ENCODE data around the gene CANX. TPM values are rescaled to one million over a fixed set of nuclear protein-coding genes. Genes with fewer than 3 reads are reported as not detected.
A peak's percentile ranks its signal among the peaks of the same experiment; 100 is the strongest.
"Not testable (repeated sequence)": the region's sequence is repeated elsewhere in the genome, so short reads cannot be mapped to it uniquely, and the experiment has no call there.

CANX gene
- total RNA-seq, 2 donors from 2014 or later, result 572 to 714 TPM

DNA sequence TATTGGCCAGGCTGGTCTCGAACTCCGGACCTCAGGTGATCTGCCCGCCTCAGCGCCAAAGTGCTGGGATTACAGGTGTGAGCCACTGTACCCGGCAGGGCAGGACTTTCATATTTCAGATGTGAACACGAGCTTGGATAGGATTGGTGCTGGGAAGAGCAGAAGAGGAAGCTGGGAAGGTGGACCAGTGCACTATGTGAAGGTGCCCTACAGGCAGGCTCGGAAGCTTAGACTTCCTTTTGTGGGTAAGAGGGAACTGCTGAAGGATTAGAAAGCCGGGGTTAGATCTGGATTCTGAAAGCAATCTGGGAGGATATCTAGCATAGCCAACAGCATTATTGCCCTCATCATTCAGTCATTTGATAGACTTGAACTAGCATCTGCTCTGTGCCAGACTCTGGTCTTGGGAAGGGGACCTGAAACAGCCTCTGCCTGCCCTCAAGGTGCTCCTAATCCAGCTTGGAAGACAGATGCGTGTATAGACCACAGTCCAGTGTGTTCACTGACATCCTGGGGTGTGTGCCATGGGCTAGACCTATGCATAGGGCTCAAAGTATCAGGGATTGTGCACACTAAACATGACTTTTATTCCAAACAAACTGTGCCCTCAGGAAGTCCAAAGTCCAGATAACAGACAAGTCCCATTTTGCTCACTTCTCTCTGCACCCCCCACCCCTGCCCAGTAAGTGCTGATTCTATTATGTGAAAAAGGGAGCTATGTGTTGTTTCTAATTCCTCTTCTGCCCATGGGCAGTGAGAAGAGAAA lies 18.6 kb upstream of the CANX start:
- peak overlapping the region; percentile 6 for H3K27ac Mint-ChIP-seq
- ATAC-seq (replicated peaks in 1 of 2) (no peak), DNase-seq (no peak)
- no peaks in the 10 kb centered on the region for H3K27me3 Mint-ChIP-seq (ENCODE audit: low read depth)
- peaks cover 48% of the 10 kb centered on the region for H3K4me1 Mint-ChIP-seq (ENCODE audit: low read depth)
- peak overlapping the region; percentile 77 to 99 for H3K4me3 Mint-ChIP-seq
- H3K9me3 Mint-ChIP-seq, result no peaks in the 10 kb centered on the region
- peaks cover 6 to 13% of the 10 kb centered on the region in 2 donors for H3K36me3 Mint-ChIP-seq (ENCODE audit: insufficient read depth in 2 of 2)

DNA sequence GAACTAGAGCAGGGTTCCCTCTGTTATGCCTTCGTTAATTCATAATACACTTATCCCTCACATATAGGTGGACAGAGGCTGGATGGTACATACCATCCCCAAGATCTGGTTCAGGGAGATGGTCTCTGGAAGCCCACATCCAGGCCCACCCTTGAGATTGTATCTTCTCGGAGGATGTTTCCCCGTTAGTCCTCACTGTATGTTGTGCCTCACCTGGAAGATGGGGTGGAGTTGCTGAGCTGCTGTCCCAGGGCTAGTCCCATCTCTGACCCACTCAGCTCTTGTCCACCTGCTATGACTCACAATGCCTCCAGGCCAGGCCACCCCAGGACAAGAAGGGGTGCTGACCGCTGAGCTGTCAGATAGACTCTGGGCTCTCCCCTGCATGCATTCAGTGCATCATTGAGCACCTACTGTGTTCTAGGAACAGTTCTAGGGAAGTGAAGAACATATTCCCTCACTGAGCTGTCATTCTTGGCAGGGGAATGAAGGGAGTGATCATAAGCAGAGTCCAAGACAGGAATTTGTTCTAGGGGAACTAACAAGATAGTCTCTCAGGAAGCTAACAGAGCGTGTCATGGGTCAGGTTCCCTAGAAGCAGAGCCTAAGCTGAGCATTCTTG lies 17.9 kb upstream of the CANX start, which contains the start of gene CBY3:
Gene CBY3 (minus strand): TSS at position 255 of the 622 bp plus-strand sequence. CDS start 116 bp downstream, at position 139.
- Mint-ChIP-seq H3K36me3 (ENCODE audit: insufficient read depth in 2 of 2) (peaks cover 6 to 12% of the 10 kb centered on the region in 2 donors), H3K27ac (peak within 1 kb of the TSS; percentile 6), H3K27me3 (ENCODE audit: low read depth) (no peaks in the 10 kb centered on the region), H3K4me3 (peak within 1 kb of the TSS; percentile 77 to 99), H3K4me1 (ENCODE audit: low read depth) (peaks cover 46% of the 10 kb centered on the region), H3K9me3 (no peaks in the 10 kb centered on the region)
- DNase-seq, result no peak
- no peak for ATAC-seq (replicated peaks in 1 of 2)

GRCh38 chr5:179689212-179689611 lies 9.6 kb upstream of the CANX start:
- H3K27ac Mint-ChIP-seq; H3K9me3 Mint-ChIP-seq; DNase-seq; H3K4me1 Mint-ChIP-seq (ENCODE audit: low read depth); H3K27me3 Mint-ChIP-seq (ENCODE audit: low read depth); ATAC-seq (replicated peaks in 1 of 2); H3K36me3 Mint-ChIP-seq (ENCODE audit: insufficient read depth in 2 of 2); H3K4me3 Mint-ChIP-seq: not testable (repeated sequence)

- Mint-ChIP-seq H3K27ac (no peak overlapping the region), H3K36me3 (ENCODE audit: insufficient read depth in 2 of 2) (peaks cover 3% of the 10 kb centered on the region in 2 donors), H3K9me3 (no peaks in the 10 kb centered on the region), H3K27me3 (ENCODE audit: low read depth) (no peaks in the 10 kb centered on the region), H3K4me3 (no peak overlapping the region), H3K4me1 (ENCODE audit: low read depth) (peaks cover 15% of the 10 kb centered on the region)
- ATAC-seq (replicated peaks in 1 of 2) (no peak), DNase-seq (no peak)
Measured at GRCh38 chr5:179694561-179694960, 4.2 kb upstream of the CANX start.

DNA sequence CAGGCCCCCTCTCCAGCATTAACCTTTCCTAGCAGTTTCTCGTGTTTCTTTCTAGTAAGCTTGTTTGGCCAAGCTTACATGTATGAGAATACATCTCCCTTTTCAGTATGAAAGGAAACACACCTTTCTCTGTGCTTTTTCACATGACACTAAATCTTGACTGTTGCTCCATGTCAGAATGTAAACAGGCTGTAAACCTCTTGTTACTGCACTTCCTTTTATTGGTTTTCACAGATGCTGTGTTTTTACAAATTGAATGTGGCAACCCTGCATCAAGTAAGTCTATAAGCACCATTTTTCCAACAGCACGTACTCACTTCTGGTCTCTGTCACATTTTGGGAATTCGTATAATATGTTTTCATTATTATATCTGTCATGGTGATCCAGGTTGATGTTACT lies 2.2 kb upstream of the CANX start:
- DNase-seq (no peak), ATAC-seq (replicated peaks in 1 of 2) (no peak)
- H3K4me1 Mint-ChIP-seq (ENCODE audit: low read depth), result peaks cover 27% of the 10 kb centered on the region
- H3K9me3 Mint-ChIP-seq, result no peaks in the 10 kb centered on the region
- H3K27ac Mint-ChIP-seq, result no peak overlapping the region
- H3K27me3 Mint-ChIP-seq (ENCODE audit: low read depth), result no peaks in the 10 kb centered on the region
- H3K4me3 Mint-ChIP-seq, result no peak overlapping the region
- peaks cover 8 to 10% of the 10 kb centered on the region in 2 donors for H3K36me3 Mint-ChIP-seq (ENCODE audit: insufficient read depth in 2 of 2)

DNA sequence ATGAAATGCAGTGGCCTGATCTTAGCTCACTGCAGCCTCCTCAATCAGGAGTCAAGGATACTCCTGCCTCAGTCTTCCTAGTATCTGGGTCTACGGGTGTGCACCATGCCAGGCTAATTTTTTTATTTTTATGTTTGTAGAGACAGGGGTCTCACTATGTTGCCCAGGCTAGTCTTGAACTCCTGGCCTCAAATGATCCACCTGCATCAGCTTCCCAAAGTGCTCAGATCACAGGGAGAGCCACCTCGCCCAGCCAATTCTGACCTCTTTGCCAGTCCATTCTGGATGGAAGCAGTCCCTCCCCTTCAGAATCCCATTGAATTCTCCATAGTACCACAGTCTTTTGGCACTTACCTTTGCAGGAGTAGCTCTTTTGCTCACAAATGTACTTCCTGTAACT lies 1.7 kb upstream of the CANX start:
- H3K4me3 Mint-ChIP-seq, result peak overlapping the region; percentile 89 to 100
- H3K27me3 Mint-ChIP-seq (ENCODE audit: low read depth), result no peaks in the 10 kb centered on the region
- H3K36me3 Mint-ChIP-seq (ENCODE audit: insufficient read depth in 2 of 2), result peaks cover 8 to 13% of the 10 kb centered on the region in 2 donors
- DNase-seq (no peak), ATAC-seq (replicated peaks in 1 of 2) (no peak)
- H3K9me3 Mint-ChIP-seq, result no peaks in the 10 kb centered on the region
- H3K4me1 Mint-ChIP-seq (ENCODE audit: low read depth), result peaks cover 30% of the 10 kb centered on the region
- peak overlapping the region; percentile 100 for H3K27ac Mint-ChIP-seq

GRCh38 chr5:179697543-179697942 lies 1.2 kb upstream of the CANX start:
- peak in 1 of 2 donors; percentile 6 for DNase-seq
- Mint-ChIP-seq H3K27ac (peak overlapping the region; percentile 100), H3K4me1 (ENCODE audit: low read depth) (peaks cover 35% of the 10 kb centered on the region), H3K36me3 (ENCODE audit: insufficient read depth in 2 of 2) (peaks cover 11 to 16% of the 10 kb centered on the region in 2 donors), H3K4me3 (peak overlapping the region; percentile 89 to 100)
- H3K9me3 Mint-ChIP-seq; H3K27me3 Mint-ChIP-seq (ENCODE audit: low read depth); ATAC-seq (replicated peaks in 1 of 2): not testable (repeated sequence)

DNA sequence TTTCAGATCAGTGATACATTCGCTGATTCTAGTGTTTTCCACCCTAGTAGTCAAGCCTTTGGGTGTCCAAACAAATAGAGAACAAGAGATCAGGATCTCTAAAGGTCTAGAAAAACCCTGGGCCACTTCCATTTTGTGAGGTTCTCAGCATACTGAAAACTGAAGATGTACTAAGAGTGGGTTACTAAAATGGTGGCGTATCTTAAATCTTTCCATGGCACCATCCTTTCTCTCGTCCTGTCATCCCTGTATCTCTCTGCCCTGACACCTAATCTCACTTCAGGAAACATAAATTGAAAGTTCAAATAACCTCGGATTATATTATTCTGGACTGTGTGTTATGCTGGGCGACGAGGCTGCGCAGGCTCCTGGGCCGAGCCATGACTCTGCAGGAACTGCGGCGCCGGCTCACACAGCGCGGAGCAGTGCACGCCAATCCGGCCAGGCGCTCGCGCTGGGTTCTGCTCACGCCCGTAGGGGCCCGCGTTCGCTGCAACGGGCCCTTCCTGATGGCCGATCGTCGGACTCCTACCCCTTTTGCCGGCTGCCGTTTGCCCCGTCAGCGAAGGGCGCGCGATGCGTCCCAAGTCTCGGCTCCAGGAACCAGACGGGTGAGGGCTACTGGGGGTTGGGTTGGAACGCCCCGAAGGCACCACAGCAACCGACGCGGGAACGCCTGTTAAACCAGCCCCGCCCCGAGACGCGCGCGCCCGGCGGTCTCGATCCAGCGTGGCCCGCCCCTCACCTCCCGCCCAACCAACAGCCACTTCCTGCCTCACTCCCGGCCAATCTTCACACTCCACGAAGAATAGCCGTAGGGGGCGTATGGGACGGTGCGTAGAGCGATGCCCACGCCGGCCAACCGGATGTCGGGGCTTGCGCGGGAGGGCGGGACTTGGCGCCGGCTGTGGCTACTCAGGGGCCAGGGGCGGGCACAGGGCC lies 503 bp upstream of the CANX start:
- DNase-seq, result peak; percentile 99
- peaks cover 41% of the 10 kb centered on the region for H3K4me1 Mint-ChIP-seq (ENCODE audit: low read depth)
- peaks cover 11 to 20% of the 10 kb centered on the region in 2 donors for H3K36me3 Mint-ChIP-seq (ENCODE audit: insufficient read depth in 2 of 2)
- H3K27ac Mint-ChIP-seq, result peak overlapping the region; percentile 100
- no peaks in the 10 kb centered on the region for H3K9me3 Mint-ChIP-seq
- H3K4me3 Mint-ChIP-seq, result peak overlapping the region; percentile 89 to 100
- no peaks in the 10 kb centered on the region for H3K27me3 Mint-ChIP-seq (ENCODE audit: low read depth)
- ATAC-seq (replicated peaks in 1 of 2), result peak; percentile 90 to 91

GRCh38 chr5:179699616-179700237 lies 960 bp downstream of the CANX start:
- Mint-ChIP-seq H3K4me1 (ENCODE audit: low read depth) (peaks cover 51% of the 10 kb centered on the region), H3K36me3 (ENCODE audit: insufficient read depth in 2 of 2) (peaks cover 19 to 30% of the 10 kb centered on the region in 2 donors), H3K27me3 (ENCODE audit: low read depth) (no peaks in the 10 kb centered on the region), H3K27ac (peak overlapping the region; percentile 99), H3K9me3 (no peaks in the 10 kb centered on the region), H3K4me3 (peak overlapping the region; percentile 89 to 100)
- peak; percentile 64 to 68 for DNase-seq
- ATAC-seq (replicated peaks in 1 of 2), result peak; percentile 17 to 40

DNA sequence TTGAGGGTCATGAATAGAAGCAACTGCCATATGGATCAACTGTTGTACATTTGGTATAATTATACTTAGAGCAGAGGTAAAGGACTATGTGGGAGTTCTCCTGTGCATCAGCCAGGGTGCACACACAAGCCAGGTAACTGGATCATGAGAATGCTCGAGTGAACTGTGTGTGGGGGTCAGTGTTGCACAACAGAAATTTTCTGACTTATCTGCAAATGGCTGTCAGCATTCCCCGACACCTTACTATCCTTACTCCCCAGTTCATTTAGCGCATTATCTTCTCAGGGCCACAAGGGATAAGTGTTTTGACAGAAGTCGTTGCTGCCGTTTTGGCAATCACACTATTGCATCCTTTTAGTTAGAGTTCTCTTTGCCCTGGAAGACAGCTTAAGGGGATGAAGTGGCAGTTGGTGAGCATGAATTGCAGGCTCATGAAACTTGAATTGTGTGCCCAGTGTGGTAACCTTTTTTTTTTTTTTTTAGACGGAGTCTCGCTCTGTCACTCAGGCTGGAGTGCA lies 1.7 kb downstream of the CANX start:
- peak overlapping the region; percentile 89 to 100 for H3K4me3 Mint-ChIP-seq
- H3K9me3 Mint-ChIP-seq, result no peaks in the 10 kb centered on the region
- H3K36me3 Mint-ChIP-seq (ENCODE audit: insufficient read depth in 2 of 2), result peaks cover 19 to 32% of the 10 kb centered on the region in 2 donors
- DNase-seq (no peak), ATAC-seq (replicated peaks in 1 of 2) (no peak)
- no peaks in the 10 kb centered on the region for H3K27me3 Mint-ChIP-seq (ENCODE audit: low read depth)
- H3K4me1 Mint-ChIP-seq (ENCODE audit: low read depth), result peaks cover 54% of the 10 kb centered on the region
- H3K27ac Mint-ChIP-seq, result peak overlapping the region; percentile 99

DNA sequence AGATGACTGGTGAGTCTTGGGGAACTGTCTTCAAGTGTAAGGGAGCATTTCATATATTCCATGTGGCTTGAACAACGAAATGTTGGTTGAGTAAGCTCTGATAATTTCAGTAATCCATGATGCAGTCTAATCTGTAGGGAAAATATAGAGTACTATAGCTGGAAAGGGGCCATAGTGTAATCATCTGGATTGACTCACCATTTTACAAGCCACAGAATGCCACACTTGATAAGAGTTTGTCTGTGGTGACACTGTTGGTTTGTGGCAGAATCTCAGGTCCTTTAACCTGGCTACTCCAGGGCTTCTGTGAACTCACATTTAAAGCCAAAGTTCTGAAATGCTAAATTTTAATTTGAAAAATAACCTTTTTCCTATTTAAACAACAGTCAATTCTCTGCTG lies 17.5 kb downstream of the CANX start:
- Mint-ChIP-seq H3K27me3 (ENCODE audit: low read depth) (no peaks in the 10 kb centered on the region), H3K4me1 (ENCODE audit: low read depth) (peaks cover 19% of the 10 kb centered on the region), H3K4me3 (no peak overlapping the region), H3K9me3 (no peaks in the 10 kb centered on the region), H3K27ac (no peak overlapping the region), H3K36me3 (ENCODE audit: insufficient read depth in 2 of 2) (peaks cover 4 to 37% of the 10 kb centered on the region in 2 donors)
- no peak for DNase-seq
- ATAC-seq (replicated peaks in 1 of 2), result no peak

DNA sequence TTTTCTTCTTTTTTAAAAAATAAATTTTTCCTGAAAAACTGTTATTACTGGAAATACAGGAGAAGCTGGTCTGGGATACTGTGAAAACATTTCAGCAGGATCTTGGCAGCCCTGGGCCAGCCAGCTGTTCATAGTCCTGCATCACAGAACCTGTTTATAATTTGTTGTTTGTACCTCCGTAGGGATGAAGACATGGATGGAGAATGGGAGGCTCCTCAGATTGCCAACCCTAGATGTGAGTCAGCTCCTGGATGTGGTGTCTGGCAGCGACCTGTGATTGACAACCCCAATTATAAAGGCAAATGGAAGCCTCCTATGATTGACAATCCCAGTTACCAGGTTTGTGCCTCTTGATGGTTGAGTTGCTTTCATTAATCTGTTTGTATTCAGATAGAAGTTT lies 21.5 kb downstream of the CANX start:
- DNase-seq (no peak), ATAC-seq (replicated peaks in 1 of 2) (no peak)
- no peak overlapping the region for H3K27ac Mint-ChIP-seq
- peaks cover 14 to 52% of the 10 kb centered on the region in 2 donors for H3K36me3 Mint-ChIP-seq (ENCODE audit: insufficient read depth in 2 of 2)
- H3K27me3 Mint-ChIP-seq (ENCODE audit: low read depth), result no peaks in the 10 kb centered on the region
- H3K4me1 Mint-ChIP-seq (ENCODE audit: low read depth), result peaks cover 19% of the 10 kb centered on the region
- H3K4me3 Mint-ChIP-seq, result no peak overlapping the region
- no peaks in the 10 kb centered on the region for H3K9me3 Mint-ChIP-seq

Data from activated T-cell treated with anti-CD3 and anti-CD28 coated beads, Interleukin-2, amount 50 U/mL, for 72 hours (primary cell).